22Rv1 (cell line): ENCODE results near the gene ATP2C1.

Experiments
- H3K27ac ChIP-seq: fragments of 450-650 bp; 2 replicates; pipeline ENCODE4 v1.5.1; 2017
- ZFX ChIP-seq: fragments of 450-650 bp; IDR thresholded peaks from 2 replicates; pipeline ENCODE4 v1.6.1; 2017; ENCODE audit warnings: antibody characterized with exemption, borderline replicate concordance
- TF ChIP-seq, protein P1 (sequence below): fragments of 450-650 bp; IDR thresholded peaks from 2 replicates; pipeline ENCODE4 v1.5.1; 2017; ENCODE audit warnings: mild to moderate bottlenecking

The ATP2C1 gene

DNA sequence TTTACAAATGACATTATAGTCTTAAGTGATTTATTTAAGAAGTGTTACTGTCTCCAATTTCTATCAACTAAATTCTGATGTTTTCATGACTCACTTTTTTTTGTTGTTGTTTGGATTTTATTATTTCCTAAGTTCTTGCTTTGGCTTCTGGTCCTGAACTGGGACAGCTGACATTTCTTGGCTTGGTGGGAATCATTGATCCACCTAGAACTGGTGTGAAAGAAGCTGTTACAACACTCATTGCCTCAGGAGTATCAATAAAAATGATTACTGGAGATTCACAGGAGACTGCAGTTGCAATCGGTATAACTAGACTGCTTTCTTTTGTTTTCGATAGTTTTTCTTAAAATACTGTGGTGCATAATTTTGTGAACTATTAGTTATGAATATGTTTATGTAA, 85.2 kb downstream of the ATP2C1 start:
- no peak for TF ChIP-seq ZFX
- TF ChIP-seq, protein P1, sequence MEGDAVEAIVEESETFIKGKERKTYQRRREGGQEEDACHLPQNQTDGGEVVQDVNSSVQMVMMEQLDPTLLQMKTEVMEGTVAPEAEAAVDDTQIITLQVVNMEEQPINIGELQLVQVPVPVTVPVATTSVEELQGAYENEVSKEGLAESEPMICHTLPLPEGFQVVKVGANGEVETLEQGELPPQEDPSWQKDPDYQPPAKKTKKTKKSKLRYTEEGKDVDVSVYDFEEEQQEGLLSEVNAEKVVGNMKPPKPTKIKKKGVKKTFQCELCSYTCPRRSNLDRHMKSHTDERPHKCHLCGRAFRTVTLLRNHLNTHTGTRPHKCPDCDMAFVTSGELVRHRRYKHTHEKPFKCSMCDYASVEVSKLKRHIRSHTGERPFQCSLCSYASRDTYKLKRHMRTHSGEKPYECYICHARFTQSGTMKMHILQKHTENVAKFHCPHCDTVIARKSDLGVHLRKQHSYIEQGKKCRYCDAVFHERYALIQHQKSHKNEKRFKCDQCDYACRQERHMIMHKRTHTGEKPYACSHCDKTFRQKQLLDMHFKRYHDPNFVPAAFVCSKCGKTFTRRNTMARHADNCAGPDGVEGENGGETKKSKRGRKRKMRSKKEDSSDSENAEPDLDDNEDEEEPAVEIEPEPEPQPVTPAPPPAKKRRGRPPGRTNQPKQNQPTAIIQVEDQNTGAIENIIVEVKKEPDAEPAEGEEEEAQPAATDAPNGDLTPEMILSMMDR, result no peak

DNA sequence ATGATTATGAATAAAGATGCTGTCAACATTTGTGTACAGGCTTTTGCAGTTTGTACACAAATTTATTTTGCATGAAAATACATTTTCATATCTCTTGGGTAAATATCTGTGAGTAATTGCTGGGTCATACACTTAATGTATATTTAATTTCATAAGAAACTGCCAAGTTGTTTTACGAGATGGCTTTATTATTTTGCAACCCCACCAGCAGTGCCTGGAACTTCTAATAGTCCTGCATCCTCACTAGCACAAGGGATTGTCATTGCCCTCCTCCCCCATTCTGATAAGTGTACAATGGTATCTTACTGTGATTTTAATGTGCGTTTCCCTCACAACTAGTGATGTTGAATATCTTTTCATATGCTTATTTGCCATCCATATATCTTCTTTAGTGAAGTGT, 87.6 kb downstream of the ATP2C1 start:
- TF ChIP-seq, protein P1, result no peak
- no peak for TF ChIP-seq ZFX

More for the DNA sequence above, 85.2 kb downstream of the ATP2C1 start:
- no peak overlapping the region for H3K27ac ChIP-seq

DNA sequence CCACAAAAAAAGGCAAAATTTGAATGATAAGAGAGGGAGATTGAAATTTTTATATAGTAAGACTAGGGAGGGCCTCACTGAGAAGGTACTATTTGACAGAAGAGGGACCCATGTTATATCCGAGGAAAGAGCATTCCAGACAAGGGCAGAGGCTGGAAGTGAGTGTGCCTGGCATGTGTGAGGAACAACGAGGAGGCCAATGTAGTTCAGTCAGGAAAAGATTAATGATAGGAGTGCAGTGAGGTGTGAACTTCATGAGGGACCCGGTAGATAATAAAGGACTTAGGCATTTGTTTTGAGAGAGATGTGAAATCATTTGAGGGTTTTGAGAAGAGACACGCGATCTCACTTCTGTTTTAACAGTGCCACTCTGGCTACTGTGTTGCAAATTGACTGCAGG, 96.4 kb downstream of the ATP2C1 start:
- H3K27ac ChIP-seq, result no peak overlapping the region
- TF ChIP-seq, protein P1, result no peak
- no peak for TF ChIP-seq ZFX

More for the DNA sequence above, 87.6 kb downstream of the ATP2C1 start:
- H3K27ac ChIP-seq, result no peak overlapping the region

DNA sequence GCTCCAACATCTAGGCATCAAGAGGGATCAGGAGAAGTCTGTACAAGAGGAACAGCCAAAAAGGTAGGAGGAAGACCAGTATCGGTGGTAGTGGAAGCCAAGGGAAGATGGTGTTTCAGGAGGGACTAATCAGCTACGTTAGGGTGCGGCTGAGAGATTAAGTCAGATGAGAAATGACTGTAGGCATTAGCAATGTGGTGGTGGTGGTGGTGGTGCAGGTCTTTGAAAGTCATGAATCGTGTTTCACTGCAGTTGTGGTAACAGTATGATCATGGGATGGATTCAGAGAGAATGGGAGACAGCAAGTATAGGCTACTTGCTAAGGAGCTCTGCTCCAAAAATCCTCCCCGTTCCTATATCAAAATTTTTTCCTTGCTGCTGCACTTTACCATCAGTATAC, 97.2 kb downstream of the ATP2C1 start:
- TF ChIP-seq, protein P1, result no peak
- TF ChIP-seq ZFX, result no peak
- H3K27ac ChIP-seq, result no peak overlapping the region

DNA sequence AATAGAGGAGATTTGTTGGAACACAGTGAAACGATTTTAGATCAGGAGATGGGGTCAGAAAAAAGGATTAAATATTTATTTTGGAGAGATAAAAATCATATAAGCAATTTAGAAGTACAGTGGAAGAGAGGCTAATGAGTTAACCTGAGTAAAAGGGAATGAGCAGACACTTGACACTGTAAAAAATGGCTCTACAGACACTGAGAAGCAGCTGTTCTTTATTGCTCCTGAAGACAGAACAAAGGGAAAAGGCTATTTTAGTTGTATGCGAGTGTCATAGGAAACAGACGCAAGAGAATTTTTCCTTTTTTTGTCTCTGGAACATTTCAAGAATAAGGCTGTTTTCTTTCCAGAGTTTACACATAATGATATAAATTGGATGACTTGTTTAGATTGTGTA, 98.5 kb downstream of the ATP2C1 start:
- TF ChIP-seq, protein P1, result no peak
- no peak for TF ChIP-seq ZFX
- H3K27ac ChIP-seq, result no peak overlapping the region

DNA sequence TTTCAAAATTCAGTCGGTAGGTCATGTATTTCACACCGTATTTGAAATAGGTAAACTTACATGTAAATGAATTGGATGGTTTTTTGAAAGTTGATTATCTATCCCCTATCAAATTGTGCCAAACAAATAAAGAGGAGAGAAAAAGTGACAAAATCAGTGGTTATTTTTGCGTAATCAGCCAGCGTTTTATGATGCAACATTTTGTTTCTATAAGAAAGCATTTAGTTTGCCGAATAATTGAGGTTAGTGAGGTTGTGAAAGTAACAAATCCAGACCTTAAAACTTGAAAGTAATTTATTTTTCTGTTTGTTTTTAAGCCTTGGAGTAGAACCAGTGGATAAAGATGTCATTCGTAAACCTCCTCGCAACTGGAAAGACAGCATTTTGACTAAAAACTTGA, 103.4 kb downstream of the ATP2C1 start:
- no peak overlapping the region for H3K27ac ChIP-seq
- TF ChIP-seq, protein P1, result no peak
- TF ChIP-seq ZFX, result no peak

DNA sequence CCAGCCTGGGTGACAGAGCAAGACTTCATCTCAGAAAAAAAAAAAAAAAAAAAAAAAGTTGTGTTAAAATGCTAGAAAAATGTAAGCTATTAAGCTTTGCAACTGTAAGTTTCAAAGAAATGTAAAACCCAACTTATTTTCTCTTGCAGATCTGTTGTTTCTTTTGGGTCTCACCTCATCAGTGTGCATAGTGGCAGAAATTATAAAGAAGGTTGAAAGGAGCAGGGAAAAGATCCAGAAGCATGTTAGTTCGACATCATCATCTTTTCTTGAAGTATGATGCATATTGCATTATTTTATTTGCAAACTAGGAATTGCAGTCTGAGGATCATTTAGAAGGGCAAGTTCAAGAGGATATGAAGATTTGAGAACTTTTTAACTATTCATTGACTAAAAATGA, 107.2 kb downstream of the ATP2C1 start:
- TF ChIP-seq ZFX, result no peak
- TF ChIP-seq, protein P1, result no peak
- H3K27ac ChIP-seq, result no peak overlapping the region
